Ishikawa (cell line): Measurements from ENCODE around the gene FIGNL1.
A peak's percentile ranks its signal among the peaks of the same experiment; 100 is the strongest.

Source experiments
- CREB1 ChIP-seq: IDR thresholded peaks from 2 replicates; pipeline ENCODE4 v1.6.1; 2012; ENCODE audit warnings: low read depth
- EP300 ChIP-seq: IDR thresholded peaks from 2 replicates; pipeline ENCODE4 v1.6.1; 2012; ENCODE audit warnings: borderline replicate concordance
- FOXM1 ChIP-seq: IDR thresholded peaks from 2 replicates; pipeline ENCODE4 v1.6.1; 2012; ENCODE audit warnings: low read depth, borderline replicate concordance
- MAX ChIP-seq: IDR thresholded peaks from 2 replicates; pipeline ENCODE4 v1.6.1; 2012
- RAD21 ChIP-seq: IDR thresholded peaks from 2 replicates; pipeline ENCODE4 v1.6.1; 2012; ENCODE audit warnings: low read depth
- TAF1 ChIP-seq: IDR thresholded peaks from 2 replicates; pipeline ENCODE4 v1.6.1; 2012; ENCODE audit warnings: low read depth, mild to moderate bottlenecking
- TCF12 ChIP-seq: IDR thresholded peaks from 2 replicates; pipeline ENCODE4 v1.6.1; 2012; ENCODE audit warnings: low read depth
- YY1 ChIP-seq: IDR thresholded peaks from 2 replicates; pipeline ENCODE4 v1.6.1; 2012; ENCODE audit warnings: low read depth
- ZBTB7A ChIP-seq: IDR thresholded peaks from 2 replicates; pipeline ENCODE4 v1.6.1; 2012; ENCODE audit warnings: low read depth
- TF ChIP-seq, protein P1 (sequence below): IDR thresholded peaks from 2 replicates; pipeline ENCODE4 v1.6.1; 2012; ENCODE audit warnings: low read depth, mild to moderate bottlenecking
- TF ChIP-seq, protein P2 (sequence below): IDR thresholded peaks from 2 replicates; pipeline ENCODE4 v1.6.1; 2012

DNA sequence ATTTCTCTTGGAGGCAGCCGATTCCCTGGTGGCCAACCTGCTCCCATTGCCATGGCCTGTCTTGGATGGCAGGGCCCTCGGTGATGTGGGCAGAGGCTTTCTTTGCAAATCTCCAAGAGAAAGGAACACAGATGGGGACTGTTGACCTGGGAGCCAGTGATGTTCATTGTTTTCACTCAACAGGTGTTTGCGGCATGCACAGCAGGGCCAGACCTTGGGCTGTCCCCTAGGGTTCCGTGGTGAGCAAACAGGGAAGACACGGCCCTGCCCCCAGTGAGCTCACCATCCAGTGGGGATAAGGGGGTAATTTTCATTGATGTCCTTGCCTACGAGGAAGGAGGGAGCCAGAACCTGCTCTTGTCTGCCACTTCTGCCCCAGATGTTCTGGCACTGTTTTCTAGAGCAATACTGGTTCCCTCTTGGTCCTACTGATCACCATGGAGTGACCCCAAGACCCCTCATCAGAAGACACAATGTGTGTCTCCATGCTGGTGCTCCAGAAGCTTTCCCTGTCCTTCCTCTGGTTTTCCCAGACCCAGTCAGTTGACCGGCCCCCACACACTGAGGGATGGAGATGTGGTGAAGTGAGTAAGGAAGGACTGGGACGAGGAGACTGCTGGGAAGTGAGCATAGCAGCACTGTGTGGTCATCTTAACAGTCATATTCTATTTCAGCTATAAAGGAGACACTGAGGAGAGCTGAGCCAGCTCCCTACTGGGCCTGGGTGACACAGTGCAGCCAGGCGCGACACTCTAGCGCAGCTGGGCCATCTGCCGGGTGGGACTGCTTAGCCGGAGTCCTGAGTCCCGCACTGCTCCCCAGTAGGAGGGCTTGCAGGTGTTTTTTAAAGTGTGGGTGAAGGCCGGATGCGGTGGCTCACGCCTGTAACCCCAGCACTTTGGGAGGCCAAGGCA lies 20.4 kb upstream of the FIGNL1 start:
- TF ChIP-seq EP300: no peak
- TF ChIP-seq YY1: no peak
- no peak for TF ChIP-seq CREB1
- no peak for TF ChIP-seq TAF1
- TF ChIP-seq, protein P1, sequence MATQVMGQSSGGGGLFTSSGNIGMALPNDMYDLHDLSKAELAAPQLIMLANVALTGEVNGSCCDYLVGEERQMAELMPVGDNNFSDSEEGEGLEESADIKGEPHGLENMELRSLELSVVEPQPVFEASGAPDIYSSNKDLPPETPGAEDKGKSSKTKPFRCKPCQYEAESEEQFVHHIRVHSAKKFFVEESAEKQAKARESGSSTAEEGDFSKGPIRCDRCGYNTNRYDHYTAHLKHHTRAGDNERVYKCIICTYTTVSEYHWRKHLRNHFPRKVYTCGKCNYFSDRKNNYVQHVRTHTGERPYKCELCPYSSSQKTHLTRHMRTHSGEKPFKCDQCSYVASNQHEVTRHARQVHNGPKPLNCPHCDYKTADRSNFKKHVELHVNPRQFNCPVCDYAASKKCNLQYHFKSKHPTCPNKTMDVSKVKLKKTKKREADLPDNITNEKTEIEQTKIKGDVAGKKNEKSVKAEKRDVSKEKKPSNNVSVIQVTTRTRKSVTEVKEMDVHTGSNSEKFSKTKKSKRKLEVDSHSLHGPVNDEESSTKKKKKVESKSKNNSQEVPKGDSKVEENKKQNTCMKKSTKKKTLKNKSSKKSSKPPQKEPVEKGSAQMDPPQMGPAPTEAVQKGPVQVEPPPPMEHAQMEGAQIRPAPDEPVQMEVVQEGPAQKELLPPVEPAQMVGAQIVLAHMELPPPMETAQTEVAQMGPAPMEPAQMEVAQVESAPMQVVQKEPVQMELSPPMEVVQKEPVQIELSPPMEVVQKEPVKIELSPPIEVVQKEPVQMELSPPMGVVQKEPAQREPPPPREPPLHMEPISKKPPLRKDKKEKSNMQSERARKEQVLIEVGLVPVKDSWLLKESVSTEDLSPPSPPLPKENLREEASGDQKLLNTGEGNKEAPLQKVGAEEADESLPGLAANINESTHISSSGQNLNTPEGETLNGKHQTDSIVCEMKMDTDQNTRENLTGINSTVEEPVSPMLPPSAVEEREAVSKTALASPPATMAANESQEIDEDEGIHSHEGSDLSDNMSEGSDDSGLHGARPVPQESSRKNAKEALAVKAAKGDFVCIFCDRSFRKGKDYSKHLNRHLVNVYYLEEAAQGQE: no peak
- 0 out of 2 replicates have a peak, but pooled peaks have one; percentile 33 for TF ChIP-seq TCF12
- no peak for TF ChIP-seq FOXM1
- no peak for TF ChIP-seq RAD21
- TF ChIP-seq MAX: no peak
- TF ChIP-seq ZBTB7A: no peak
- TF ChIP-seq, protein P2, sequence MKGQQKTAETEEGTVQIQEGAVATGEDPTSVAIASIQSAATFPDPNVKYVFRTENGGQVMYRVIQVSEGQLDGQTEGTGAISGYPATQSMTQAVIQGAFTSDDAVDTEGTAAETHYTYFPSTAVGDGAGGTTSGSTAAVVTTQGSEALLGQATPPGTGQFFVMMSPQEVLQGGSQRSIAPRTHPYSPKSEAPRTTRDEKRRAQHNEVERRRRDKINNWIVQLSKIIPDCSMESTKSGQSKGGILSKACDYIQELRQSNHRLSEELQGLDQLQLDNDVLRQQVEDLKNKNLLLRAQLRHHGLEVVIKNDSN: no peak
